HCT116 (cell line): Measurements from ENCODE around the gene VSIG4. TPM values are rescaled to one million over a fixed set of nuclear protein-coding genes. Genes with fewer than 3 reads are reported as not detected.

Experiments used
- ATAC-seq: fragments of 200-7000 bp; cut with Tn5 transposase; 2 replicates; pipeline ENCODE4 v1.9.1; 2020; ENCODE audit warnings: mild to moderate bottlenecking, moderate library complexity
- BruUV-seq: library from RNA; stranded (reverse); fragments of 400-500 nt; replicated peaks from 2 replicates; lab custom pipeline; 2021; lab: Mats Ljungman, UMichigan
- CTCF ChIA-PET: fragments of 300-600 bp; sonication (Branson Sonifier 250); formaldehyde crosslinking; loops from one replicate; lab custom pipeline; 2021; ENCODE audit warnings: antibody characterized with exemption; lab: Charles Lee
- POLR2A ChIA-PET: fragments of 300-600, 350-600 bp; sonication (Branson Sonifier 250); formaldehyde crosslinking; loops from one replicate; lab custom pipeline; 2021; ENCODE audit warnings: antibody characterized with exemption; lab: Charles Lee
- RAD21 ChIA-PET, 2 experiments: fragments of 300-600 bp; sonication (Branson Sonifier 250); formaldehyde crosslinking; loops; one replicate each; lab custom pipeline; 2023; ENCODE audit warnings: low total read pairs in 2 of 2; ENCODE audit not compliant: uncharacterized antibody in 2 of 2, unreplicated experiment in 2 of 2, low non-redundant PET in 1 of 2; lab: Charles Lee
- DNase-seq: peaks from one replicate; pipeline ENCODE4 v3.0.0-alpha.2; 2010; ENCODE audit warnings: low read depth, low spot score
- H2AFZ ChIP-seq: fragments of 200-600 bp; shearing (Covaris generic), sonication (generic); 2 replicates; pipeline ENCODE4 v1.6.1; 2017; ENCODE audit warnings: low read depth, mixed run types, mixed read lengths, antibody characterized with exemption, low read length; ENCODE audit not compliant: poor library complexity, severe bottlenecking
- H3K27ac ChIP-seq: 2 replicates; pipeline ENCODE4 v1.5.1; 2012; ENCODE audit warnings: low read depth, low read length
- H3K27me3 ChIP-seq: fragments of 200-600 bp; sonication (generic); 2 replicates; pipeline ENCODE4 v1.6.1; 2016; ENCODE audit warnings: mixed run types, low read length, mixed read lengths; ENCODE audit not compliant: insufficient read depth
- H3K36me3 ChIP-seq, 2 experiments: fragments of 200-500 bp in 1 of 2; fragments of 200-600 bp in 1 of 2; sonication (Bioruptor generic) in 1 of 2; sonication (generic) in 1 of 2; 2 replicates each; pipeline versions ENCODE4 v1.5.1 to v1.6.1; 2014 to 2016; ENCODE audit warnings: low read length in 2 of 2, inconsistent platforms in 1 of 2, mixed read lengths in 1 of 2, mixed run types in 1 of 2; ENCODE audit not compliant: insufficient read depth in 2 of 2, control insufficient read depth in 1 of 2
- H3K4me1 ChIP-seq, 2 experiments: fragments of 200-600 bp in 1 of 2; sonication (generic) in 1 of 2; 2 replicates each; pipeline versions ENCODE4 v1.5.1 to v1.6.1; 2012 to 2017; ENCODE audit warnings: low read length in 2 of 2, inconsistent platforms in 1 of 2, mild to moderate bottlenecking in 1 of 2, mixed read lengths in 1 of 2, mixed run types in 1 of 2, moderate library complexity in 1 of 2; ENCODE audit not compliant: insufficient read depth in 2 of 2, control insufficient read depth in 1 of 2
- H3K4me2 ChIP-seq: fragments of 200-600 bp; sonication (generic); 2 replicates; pipeline ENCODE4 v1.6.1; 2017; ENCODE audit warnings: mixed run types, low read length, mixed read lengths
- H3K4me3 ChIP-seq, 2 experiments: fragments of 200-600 bp in 1 of 2; sonication (generic) in 1 of 2; replicated peaks in 1 of 2; 2 replicates each; pipeline ENCODE4 v1.5.1; 2011 to 2016; ENCODE audit warnings: low read length in 2 of 2, control low read depth in 1 of 2, low read depth in 1 of 2, mild to moderate bottlenecking in 1 of 2, mixed read lengths in 1 of 2, mixed run types in 1 of 2
- H3K79me2 ChIP-seq: fragments of 200-600 bp; sonication (generic); 2 replicates; pipeline ENCODE4 v1.6.1; 2017; ENCODE audit warnings: mild to moderate bottlenecking, mixed run types, low read length, moderate library complexity, mixed read lengths; ENCODE audit not compliant: insufficient read depth
- H3K9ac ChIP-seq: fragments of 200-600 bp; sonication (generic); 2 replicates; pipeline ENCODE4 v1.6.1; 2016; ENCODE audit warnings: low read length, mixed read lengths
- H3K9me2 ChIP-seq: fragments of 200-600 bp; sonication (generic), shearing (Covaris generic); 2 replicates; pipeline ENCODE4 v1.6.1; 2017; ENCODE audit warnings: mixed run types, mild to moderate bottlenecking, moderate library complexity; ENCODE audit not compliant: insufficient read depth
- H3K9me3 ChIP-seq, 2 experiments: fragments of 200-500 bp in 1 of 2; fragments of 200-600 bp in 1 of 2; sonication (Bioruptor generic) in 1 of 2; sonication (generic) in 1 of 2; 2 replicates each; pipeline ENCODE4 v1.6.1; 2014 to 2017; ENCODE audit warnings: low read length in 2 of 2, mixed read lengths in 2 of 2, inconsistent platforms in 1 of 2, low read depth in 1 of 2, mild to moderate bottlenecking in 1 of 2, mixed run types in 1 of 2, moderate library complexity in 1 of 2; ENCODE audit not compliant: control insufficient read depth in 1 of 2, insufficient read depth in 1 of 2
- H4K20me1 ChIP-seq: fragments of 200-600 bp; sonication (generic), shearing (Covaris generic); 2 replicates; pipeline ENCODE4 v1.6.1; 2017; ENCODE audit warnings: mixed run types, mild to moderate bottlenecking, moderate library complexity; ENCODE audit not compliant: insufficient read depth
- ATF3 ChIP-seq: IDR thresholded peaks from 2 replicates; pipeline ENCODE4 v1.6.1; 2012
- CTCF ChIP-seq, 3 experiments: fragments of 200-600 bp in 1 of 3; sonication (generic) in 1 of 3; IDR thresholded peaks in 2 of 3; conservative IDR thresholded peaks in 1 of 3; 2 replicates each; pipeline ENCODE4 v1.5.1; 2012 to 2017; ENCODE audit warnings: low read depth in 2 of 3, low read length in 2 of 3, antibody characterized with exemption in 1 of 3, borderline replicate concordance in 1 of 3, control low read depth in 1 of 3, mild to moderate bottlenecking in 1 of 3, mixed read lengths in 1 of 3, mixed run types in 1 of 3, moderate library complexity in 1 of 3; ENCODE audit not compliant: insufficient read depth in 1 of 3
- ELF1 ChIP-seq: IDR thresholded peaks from 2 replicates; pipeline ENCODE4 v1.6.1; 2012; ENCODE audit warnings: low read depth, borderline replicate concordance
- FOSL1 ChIP-seq: IDR thresholded peaks from 2 replicates; pipeline ENCODE4 v1.6.1; 2012; ENCODE audit warnings: low read depth
- RAD21 ChIP-seq: IDR thresholded peaks from 2 replicates; pipeline ENCODE4 v1.6.1; 2012; ENCODE audit warnings: low read depth, mild to moderate bottlenecking
- REST ChIP-seq: IDR thresholded peaks from 2 replicates; pipeline ENCODE4 v1.6.1; 2012; ENCODE audit warnings: low read depth
- SIN3A ChIP-seq: IDR thresholded peaks from 2 replicates; pipeline ENCODE4 v1.6.1; 2012; ENCODE audit warnings: low read depth
- TCF7L2 ChIP-seq: IDR thresholded peaks from 2 replicates; pipeline ENCODE4 v1.7.0; 2011; ENCODE audit warnings: borderline replicate concordance, inconsistent platforms; ENCODE audit not compliant: insufficient read depth, insufficient read length; ENCODE audit errors: extremely low read depth
- intact Hi-C: fragments of 100-400 bp; cut with micrococcal nuclease; formaldehyde crosslinking; loops from 2 replicates; pipeline ENCODE4 v1.10.0; 2022
- total RNA-seq: library from RNA; stranded (reverse); gene quantifications from one replicate; pipeline ENCODE4 v1.2.1, GENCODE V29; 2021; ENCODE audit not compliant: unreplicated experiment

Gene VSIG4
- total RNA-seq, 1 experiment from 2014 or later, result 0.59 TPM

DNA sequence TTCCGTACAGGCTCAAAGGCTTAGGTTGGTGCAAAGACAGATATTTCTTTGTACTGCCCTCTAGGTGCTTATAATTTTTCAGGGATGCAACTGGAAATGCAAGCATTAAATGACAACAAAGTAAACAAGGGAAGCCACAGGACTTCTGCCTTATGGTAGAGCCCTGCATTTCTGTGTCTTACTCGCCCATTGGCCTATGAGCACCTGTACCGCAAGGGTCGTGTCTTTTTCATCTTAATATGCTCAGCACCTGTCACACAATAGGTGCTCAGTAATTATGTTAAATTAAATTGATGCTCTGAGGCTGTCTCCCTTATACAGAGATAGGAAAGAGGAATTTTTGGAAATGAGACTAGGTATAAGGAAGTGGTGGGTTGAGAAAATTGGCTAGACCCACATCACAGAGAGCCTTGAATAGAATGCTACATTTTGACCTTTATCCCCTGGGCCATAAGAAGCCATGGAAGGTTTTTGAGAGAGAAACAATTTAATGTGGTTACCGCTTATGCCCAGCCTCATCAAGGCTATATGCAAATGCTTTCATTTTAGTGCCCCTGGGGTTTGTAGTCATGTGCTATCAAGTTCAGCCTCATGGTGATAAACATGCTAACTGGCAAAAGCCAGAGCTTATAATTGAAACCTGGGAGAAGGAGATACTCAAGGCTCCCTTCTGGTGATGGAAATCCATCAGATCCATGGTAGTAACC is 16.3 kb downstream of the VSIG4 start:
- intact Hi-C loops, result no loop called here
- TF ChIP-seq CTCF (IDR thresholded peaks at IDR 0.05 in 2 of 3, conservative IDR thresholded peaks at IDR 0.05 in 1 of 3; ENCODE audit: borderline replicate concordance in 1 of 3, insufficient read depth in 1 of 3, low read depth in 2 of 3, low read length in 2 of 3) (peak in 1 of 3 experiments; percentile 36; a peak in 1 of 6 replicates), SIN3A (no peak), ATF3 (no peak), FOSL1 (no peak), REST (no peak), ELF1 (no peak), RAD21 (no peak), TCF7L2 (no peak)
- H3K9ac ChIP-seq, result no peak overlapping the region
- no peaks in the 10 kb centered on the region for H3K9me2 ChIP-seq
- BruUV-seq, result no TSS peak
- ChIA-PET CTCF (no interaction called here), POLR2A (no interaction called here), RAD21 (no interaction called here)
- H3K4me3 ChIP-seq, result no peak overlapping the region
- H3K27me3 ChIP-seq, result no peaks in the 10 kb centered on the region
- H3K79me2 ChIP-seq, result no peaks in the 10 kb centered on the region
- H3K36me3 ChIP-seq, result no peaks in the 10 kb centered on the region
- no peak overlapping the region for H3K4me2 ChIP-seq
- no peaks in the 10 kb centered on the region for H4K20me1 ChIP-seq
- no peak overlapping the region for H3K27ac ChIP-seq
- no peaks in the 10 kb centered on the region for H3K9me3 ChIP-seq
- no peaks in the 10 kb centered on the region for H3K4me1 ChIP-seq
- no peak overlapping the region for H2AFZ ChIP-seq
- DNase-seq, result no peak
- ATAC-seq, result no peak
